Measurements from ENCODE around the gene C19orf25. TPM values are rescaled to one million over a fixed set of nuclear protein-coding genes. Genes with fewer than 3 reads are reported as not detected.
A peak's percentile ranks its signal among the peaks of the same experiment; 100 is the strongest.

The C19orf25 gene
- total and polyA plus RNA-seq, 9 of the 15 experiments (the other 6 are each of a cell fraction or from before 2014, with no cell fraction given) = 0.79 to 96.0 (median 36.1) TPM

DNA sequence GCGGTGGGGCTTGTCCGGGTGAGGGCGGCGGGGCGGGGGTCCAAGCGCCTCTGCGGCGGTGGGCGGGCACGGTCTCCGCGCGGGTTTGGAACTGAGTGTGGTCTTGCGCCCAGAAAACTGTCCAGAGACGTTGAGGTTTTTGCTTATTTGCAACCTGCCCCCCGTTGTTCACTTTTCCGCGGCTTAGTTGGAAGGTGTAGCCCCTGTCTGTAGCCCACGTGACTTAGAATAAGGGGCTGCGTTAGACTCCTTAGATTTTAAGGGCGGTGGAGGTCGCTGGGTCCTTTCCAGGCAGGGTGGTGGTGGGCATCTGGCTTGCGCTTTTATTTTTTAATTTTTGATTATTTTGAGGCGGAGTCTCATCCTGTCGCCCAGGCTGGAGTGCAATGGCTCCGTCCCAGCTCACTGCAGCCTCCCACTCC, 40.1 kb downstream of the C19orf25 start:
- Histone ChIP-seq H3K4me2 (ENCODE audit: insufficient read depth, low read length) (peak overlapping the region; percentile 97), H2AFZ (ENCODE audit: low read depth, low read length) (no peak overlapping the region), H3K4me1 (replicated peaks in 1 of 2; ENCODE audit: control insufficient read depth in 2 of 2, insufficient read depth in 2 of 2, low read length in 2 of 2) (peaks cover 47 to 88% of the 10 kb centered on the region in 2 experiments), H3K9me3 (replicated peaks; ENCODE audit: control insufficient read depth, insufficient read depth, low read depth, low read length) (no peaks in the 10 kb centered on the region), H3K4me3 (peak overlapping the region; percentile 70), H4K20me1 (replicated peaks; ENCODE audit: control insufficient read depth, insufficient read depth, low read length) (peaks cover 35% of the 10 kb centered on the region), H3K27ac (ENCODE audit: extremely low read depth, low read depth, low read length) (peak overlapping the region; percentile 90), H3K9ac (ENCODE audit: insufficient read depth in 1 of 2, low read depth in 2 of 2, low read length in 2 of 2) (peak overlapping the region; percentile 93 to 100), H3K9me1 (ENCODE audit: control insufficient read depth, insufficient read depth, low read length) (no peaks in the 10 kb centered on the region), H3K79me2 (ENCODE audit: control insufficient read depth, insufficient read depth, low read length) (peaks cover 52% of the 10 kb centered on the region), H3K27me3 (ENCODE audit: control insufficient read depth in 2 of 2, insufficient read depth in 2 of 2, low read length in 2 of 2) (no peaks in the 10 kb centered on the region), H3K36me3 (ENCODE audit: control insufficient read depth, insufficient read depth, low read length) (peaks cover 57% of the 10 kb centered on the region)
- no TSS peak for BruUV-seq (replicated peaks)
- POLR2A ChIA-PET = interaction anchor here (0.7 to 1.1 kb wide), 2 partner anchors 14 to 19 kb away, joined by 3 read pairs; no protein-coding TSS in a partner anchor
- intact Hi-C loops (cut with micrococcal nuclease) (no loop called here), in situ Hi-C loops (cut with MboI) (no loop called here)
- DNase-seq (ENCODE audit: extremely low read depth in 1 of 4, low spot score in 3 of 4) (peak in 1 of 4 experiments; percentile 56), ATAC-seq (peak; percentile 0; the same call in 1 of the 3 replicates), FAIRE-seq (no peak)
- 0% methylated on average over 11 of the region's 26 CpGs for WGBS (ENCODE audit: insufficient coverage, low coverage, missing lambda C conversion rate)
- CTCF ChIA-PET (ENCODE audit: low intra/inter-chr PET ratio) = no interaction called here
- 0 out of 2 replicates have a peak, but pooled peaks have one; percentile 9 for TF ChIP-seq ZBTB1 (CRISPR knock-in tag; IDR thresholded peaks at IDR 0.05; ENCODE audit: borderline replicate concordance, low read depth)
- TF ChIP-seq RREB1 (CRISPR knock-in tag; IDR thresholded peaks at IDR 0.05) = no peak
- TF ChIP-seq RBM14 (IDR thresholded peaks at IDR 0.05; ENCODE audit: borderline replicate concordance, insufficient read depth, low read depth, low read length) = no peak
- peak; percentile 67 for TF ChIP-seq RAD51 (IDR thresholded peaks at IDR 0.05; ENCODE audit: borderline replicate concordance, low read depth)
- TF ChIP-seq USF1 (CRISPR knock-in tag; IDR thresholded peaks at IDR 0.05) = peak; percentile 61
- peak in 1 of 3 experiments; percentile 17 for TF ChIP-seq YY1 (IDR thresholded peaks at IDR 0.05; ENCODE audit: borderline replicate concordance in 1 of 3, control insufficient read depth in 1 of 3, extremely low read depth in 1 of 3, insufficient read depth in 3 of 3, insufficient read length in 1 of 3, insufficient replicate concordance in 2 of 3, low read depth in 1 of 3, low read length in 2 of 3)
- peak; percentile 51; the same call in 1 of the 2 replicates for TF ChIP-seq ZBTB7A (IDR thresholded peaks at IDR 0.05; ENCODE audit: borderline replicate concordance, control insufficient read depth, low read depth, low read length)
- no peak for TF ChIP-seq ZBTB12 (CRISPR knock-in tag; IDR thresholded peaks at IDR 0.05)
- TF ChIP-seq, protein P1, sequence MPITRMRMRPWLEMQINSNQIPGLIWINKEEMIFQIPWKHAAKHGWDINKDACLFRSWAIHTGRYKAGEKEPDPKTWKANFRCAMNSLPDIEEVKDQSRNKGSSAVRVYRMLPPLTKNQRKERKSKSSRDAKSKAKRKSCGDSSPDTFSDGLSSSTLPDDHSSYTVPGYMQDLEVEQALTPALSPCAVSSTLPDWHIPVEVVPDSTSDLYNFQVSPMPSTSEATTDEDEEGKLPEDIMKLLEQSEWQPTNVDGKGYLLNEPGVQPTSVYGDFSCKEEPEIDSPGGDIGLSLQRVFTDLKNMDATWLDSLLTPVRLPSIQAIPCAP (CRISPR knock-in tag; IDR thresholded peaks at IDR 0.05; ENCODE audit: borderline replicate concordance) = 0 out of 2 replicates have a peak, but pooled peaks have one; percentile 7

Measured in K562 (cell line).